GM06990 (cell line): Measurements from ENCODE around the gene CD19.
"Not testable (repeated sequence)": the region's sequence is repeated elsewhere in the genome, so short reads cannot be mapped to it uniquely, and the experiment has no call there.

Experiments used
- DNase-seq: peaks from one replicate; pipeline ENCODE4 v3.0.0-alpha.2; 2011; ENCODE audit not compliant: insufficient read length; ENCODE audit errors: extremely low read depth
- H3K27me3 ChIP-seq: replicated peaks from 2 replicates; pipeline ENCODE4 v1.6.0; 2011; ENCODE audit warnings: low read length; ENCODE audit not compliant: control insufficient read depth, insufficient read depth
- H3K36me3 ChIP-seq: 2 replicates; pipeline ENCODE4 v1.5.1; 2011; ENCODE audit warnings: low read length; ENCODE audit not compliant: control insufficient read depth, insufficient read depth
- H3K4me3 ChIP-seq: replicated peaks from 2 replicates; pipeline ENCODE4 v1.5.1; 2011; ENCODE audit warnings: low read depth, mild to moderate bottlenecking, control low read depth, low read length
- TF ChIP-seq, protein P1 (sequence below): IDR thresholded peaks from 2 replicates; pipeline ENCODE4 v1.5.1; 2011; ENCODE audit warnings: low read length, control low read depth, mild to moderate bottlenecking, inconsistent platforms; ENCODE audit not compliant: insufficient read depth, poor library complexity, severe bottlenecking

The CD19 gene

GRCh38 chr16:28931801-28932225 is at the start of gene CD19:
Gene CD19, plus strand, starts transcription at chr16:28931971. Its CDS starts 30 bp downstream, at chr16:28932001.
- peak within 1 kb of the TSS; percentile 88 for H3K4me3 ChIP-seq
- DNase-seq = peak; percentile 74
- no peaks in the 10 kb centered on the region for H3K27me3 ChIP-seq
- TF ChIP-seq, protein P1, sequence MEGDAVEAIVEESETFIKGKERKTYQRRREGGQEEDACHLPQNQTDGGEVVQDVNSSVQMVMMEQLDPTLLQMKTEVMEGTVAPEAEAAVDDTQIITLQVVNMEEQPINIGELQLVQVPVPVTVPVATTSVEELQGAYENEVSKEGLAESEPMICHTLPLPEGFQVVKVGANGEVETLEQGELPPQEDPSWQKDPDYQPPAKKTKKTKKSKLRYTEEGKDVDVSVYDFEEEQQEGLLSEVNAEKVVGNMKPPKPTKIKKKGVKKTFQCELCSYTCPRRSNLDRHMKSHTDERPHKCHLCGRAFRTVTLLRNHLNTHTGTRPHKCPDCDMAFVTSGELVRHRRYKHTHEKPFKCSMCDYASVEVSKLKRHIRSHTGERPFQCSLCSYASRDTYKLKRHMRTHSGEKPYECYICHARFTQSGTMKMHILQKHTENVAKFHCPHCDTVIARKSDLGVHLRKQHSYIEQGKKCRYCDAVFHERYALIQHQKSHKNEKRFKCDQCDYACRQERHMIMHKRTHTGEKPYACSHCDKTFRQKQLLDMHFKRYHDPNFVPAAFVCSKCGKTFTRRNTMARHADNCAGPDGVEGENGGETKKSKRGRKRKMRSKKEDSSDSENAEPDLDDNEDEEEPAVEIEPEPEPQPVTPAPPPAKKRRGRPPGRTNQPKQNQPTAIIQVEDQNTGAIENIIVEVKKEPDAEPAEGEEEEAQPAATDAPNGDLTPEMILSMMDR = no peak
- peaks cover 15% of the 10 kb centered on the region for H3K36me3 ChIP-seq

DNA sequence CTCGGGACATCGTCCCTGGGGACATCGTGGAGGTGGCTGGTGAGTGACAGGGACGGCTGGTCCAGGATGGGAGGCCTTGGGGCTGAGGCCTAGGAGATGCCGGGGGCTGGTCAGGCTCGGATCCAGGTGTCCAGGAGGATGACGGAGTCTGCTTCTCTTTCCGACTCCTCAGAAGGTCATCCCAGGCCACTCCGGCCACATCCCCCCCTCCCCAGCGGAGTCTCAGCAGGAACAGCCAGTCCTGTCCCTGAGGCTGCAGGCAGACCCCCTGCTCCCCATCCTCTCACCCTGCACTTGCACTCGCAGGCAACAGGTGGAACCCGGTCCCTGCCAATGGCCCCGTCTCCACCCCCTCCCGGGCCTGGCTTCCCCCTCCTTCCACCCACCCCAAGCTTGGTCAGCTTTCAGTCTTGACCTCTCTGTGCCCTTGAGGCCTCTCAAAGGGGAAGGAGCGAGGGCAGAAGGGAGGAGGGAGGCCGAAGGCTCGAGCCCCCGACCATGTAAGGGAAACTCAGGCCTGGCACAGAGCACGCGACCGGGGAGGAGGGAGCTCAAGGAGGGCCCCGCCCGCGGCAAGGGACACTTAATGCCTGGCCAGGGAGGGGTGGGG is 49.1 kb upstream of the CD19 start:
- Histone ChIP-seq H3K36me3 (no peaks in the 10 kb centered on the region), H3K4me3 (no peak overlapping the region), H3K27me3 (no peaks in the 10 kb centered on the region)
- TF ChIP-seq, protein P1 = no peak
- no peak for DNase-seq

DNA sequence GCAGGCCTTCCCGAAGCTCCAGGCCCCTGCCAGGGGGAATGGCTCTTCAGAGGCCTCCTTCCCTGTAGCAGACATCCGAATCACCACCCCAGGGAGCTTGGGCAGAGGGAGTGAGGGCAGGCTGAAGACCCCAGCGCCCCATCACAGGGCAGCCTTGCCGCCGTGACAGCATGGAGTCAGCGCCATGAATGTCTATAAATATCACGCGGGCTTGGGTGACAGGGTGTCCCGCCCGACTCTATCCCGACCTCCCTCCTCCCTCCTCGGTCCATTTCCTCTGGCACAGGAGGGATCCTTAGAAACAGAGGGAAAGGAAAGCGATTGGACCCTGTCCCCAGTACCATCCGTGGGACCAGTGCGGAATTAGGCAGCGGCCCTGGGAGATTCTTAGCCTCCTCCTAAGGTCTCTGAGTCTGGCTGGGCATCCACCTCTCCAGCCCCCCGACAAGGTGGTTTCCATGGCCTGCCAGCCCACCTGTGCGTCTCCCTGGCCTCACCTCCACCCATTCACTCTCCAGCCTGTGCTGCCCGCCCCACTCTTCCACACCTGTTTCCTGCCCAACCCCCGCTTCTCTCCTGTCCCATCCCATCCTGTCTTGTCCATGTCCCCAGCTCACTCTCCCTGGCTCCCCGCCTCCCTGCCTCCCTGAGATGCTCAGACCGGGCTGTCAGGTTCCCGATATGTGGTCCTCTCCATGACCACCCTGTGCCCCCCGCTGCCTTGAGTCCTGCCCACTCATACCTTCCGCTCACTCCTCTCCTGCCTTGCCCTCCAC is 48.4 kb upstream of the CD19 start:
- TF ChIP-seq, protein P1 = no peak
- Histone ChIP-seq H3K4me3 (no peak overlapping the region), H3K36me3 (no peaks in the 10 kb centered on the region), H3K27me3 (no peaks in the 10 kb centered on the region)
- no peak for DNase-seq

GRCh38 chr16:28884045-28884444 is 47.7 kb upstream of the CD19 start:
- H3K27me3 ChIP-seq = no peaks in the 10 kb centered on the region
- DNase-seq = no peak

DNA sequence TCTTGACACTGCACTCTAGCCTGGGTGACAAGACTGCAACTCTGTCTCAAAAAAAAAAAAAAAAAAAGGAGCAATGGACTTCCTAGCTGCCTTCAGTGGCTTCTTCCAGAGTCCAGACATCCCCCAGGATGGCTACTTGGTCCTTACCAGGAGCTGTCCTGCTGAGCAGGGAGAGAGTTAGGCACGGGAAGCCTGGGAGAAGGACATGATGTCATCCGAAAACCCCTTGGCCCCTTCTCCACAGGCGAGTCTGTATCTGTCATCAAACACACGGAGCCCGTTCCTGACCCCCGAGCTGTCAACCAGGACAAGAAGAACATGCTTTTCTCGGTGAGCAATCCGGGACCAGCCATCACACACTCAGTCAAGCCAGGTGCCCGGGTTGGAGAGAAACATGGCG is 44.8 kb upstream of the CD19 start:
- Histone ChIP-seq H3K4me3 (no peak overlapping the region), H3K36me3 (no peaks in the 10 kb centered on the region), H3K27me3 (no peaks in the 10 kb centered on the region)
- TF ChIP-seq, protein P1 = no peak
- DNase-seq = no peak

More at GRCh38 chr16:28884045-28884444, 47.7 kb upstream of the CD19 start:
- Histone ChIP-seq H3K4me3 (no peak overlapping the region), H3K36me3 (no peaks in the 10 kb centered on the region)
- TF ChIP-seq, protein P1 = no peak

GRCh38 chr16:28890355-28890754 is 41.4 kb upstream of the CD19 start:
- H3K4me3 ChIP-seq, DNase-seq, H3K36me3 ChIP-seq, H3K27me3 ChIP-seq: not testable (repeated sequence)
